SU-DHL-6 (cell line): ENCODE data around the gene PCDH11Y.
"Not testable (repeated sequence)": the region's sequence is repeated elsewhere in the genome, so short reads cannot be mapped to it uniquely, and the experiment has no call there.

Experiments
- H2AFZ ChIP-seq: fragments of 200-600 bp; sonication (generic); 2 replicates; pipeline ENCODE4 v1.6.1; 2014; ENCODE audit warnings: low read depth, mild to moderate bottlenecking, moderate library complexity, mixed read lengths, antibody characterized with exemption, low read length; ENCODE audit not compliant: severe bottlenecking
- H3F3A ChIP-seq: fragments of 200-600 bp; shearing (Covaris generic); 2 replicates; pipeline ENCODE4 v1.6.0; 2016; ENCODE audit warnings: antibody characterized with exemption, mild to moderate bottlenecking; ENCODE audit not compliant: insufficient read depth
- H3K27ac ChIP-seq: fragments of 200-600 bp; sonication (generic); 2 replicates; pipeline ENCODE4 v1.5.1; 2016; ENCODE audit warnings: low read depth, mild to moderate bottlenecking, low read length, moderate library complexity, mixed read lengths
- H3K27me3 ChIP-seq: fragments of 200-600 bp; sonication (generic), shearing (Covaris generic); 2 replicates; pipeline ENCODE4 v1.6.0; 2014; ENCODE audit warnings: mild to moderate bottlenecking, low read length
- H3K36me3 ChIP-seq: fragments of 200-600 bp; sonication (generic); 2 replicates; pipeline ENCODE4 v1.6.1; 2014; ENCODE audit warnings: mild to moderate bottlenecking, low read length, mixed read lengths
- H3K4me2 ChIP-seq: fragments of 300-600, 200-600 bp; shearing (Covaris generic), sonication (generic); 2 replicates; pipeline ENCODE4 v1.6.0; 2014; ENCODE audit warnings: low read length, low read depth, mild to moderate bottlenecking; ENCODE audit not compliant: poor library complexity, severe bottlenecking
- H3K4me3 ChIP-seq: fragments of 200-600 bp; sonication (generic); 2 replicates; pipeline ENCODE4 v1.5.1; 2014; ENCODE audit warnings: antibody characterized with exemption, low read length, mild to moderate bottlenecking, mixed read lengths; ENCODE audit not compliant: insufficient read depth, poor library complexity, severe bottlenecking
- H3K79me2 ChIP-seq: fragments of 200-600 bp; sonication (generic); 2 replicates; pipeline ENCODE4 v1.6.1; 2014; ENCODE audit warnings: mild to moderate bottlenecking, low read length, moderate library complexity; ENCODE audit not compliant: insufficient read depth
- H3K9ac ChIP-seq: fragments of 200-600 bp; sonication (generic); 2 replicates; pipeline ENCODE4 v1.7.0; 2014; ENCODE audit warnings: mild to moderate bottlenecking, low read length
- H3K9me2 ChIP-seq: fragments of 200-600 bp; sonication (generic); replicated peaks from 2 replicates; pipeline ENCODE4 v1.6.1; 2014; ENCODE audit warnings: low read length; ENCODE audit not compliant: insufficient read depth
- H3K9me3 ChIP-seq: fragments of 200-600 bp; sonication (generic); 2 replicates; pipeline ENCODE4 v1.6.1; 2014; ENCODE audit warnings: low read length, mixed read lengths; ENCODE audit not compliant: insufficient read depth
- H4K20me1 ChIP-seq: fragments of 200-600 bp; sonication (generic); 2 replicates; pipeline ENCODE4 v1.6.1; 2014; ENCODE audit warnings: low read depth, mild to moderate bottlenecking, antibody characterized with exemption, low read length, moderate library complexity, mixed read lengths

The PCDH11Y gene

GRCh38 chrY:5000057-5000456 lies at the start of gene PCDH11Y:
PCDH11Y (plus strand) TSS chrY:5000296; CDS start chrY:5057100, 56,804 bp downstream.
- not testable (repeated sequence) for H3F3A ChIP-seq, H3K4me3 ChIP-seq, H3K9ac ChIP-seq, H3K79me2 ChIP-seq, H3K9me3 ChIP-seq, H4K20me1 ChIP-seq, H3K27me3 ChIP-seq, H3K4me2 ChIP-seq, H3K36me3 ChIP-seq, H2AFZ ChIP-seq, H3K27ac ChIP-seq, H3K9me2 ChIP-seq

- not testable (repeated sequence) for H3K9me2 ChIP-seq, H3K79me2 ChIP-seq, H3K27me3 ChIP-seq, H3K36me3 ChIP-seq, H4K20me1 ChIP-seq, H3F3A ChIP-seq, H3K9ac ChIP-seq, H3K4me2 ChIP-seq, H2AFZ ChIP-seq, H3K9me3 ChIP-seq, H3K4me3 ChIP-seq, H3K27ac ChIP-seq
Observed at GRCh38 chrY:4967894-4968293, 32.2 kb upstream of the PCDH11Y start.

GRCh38 chrY:4991743-4992400 lies 8.2 kb upstream of the PCDH11Y start:
- not testable (repeated sequence) for H3K4me3 ChIP-seq, H3K9me2 ChIP-seq, H3K9ac ChIP-seq, H3K27me3 ChIP-seq, H3K4me2 ChIP-seq, H3K9me3 ChIP-seq, H3K27ac ChIP-seq, H3K36me3 ChIP-seq, H3K79me2 ChIP-seq, H4K20me1 ChIP-seq, H2AFZ ChIP-seq, H3F3A ChIP-seq

GRCh38 chrY:4994892-4995291 lies 5.2 kb upstream of the PCDH11Y start:
- H3K27ac ChIP-seq, H3K9me3 ChIP-seq, H3K4me3 ChIP-seq: not testable (repeated sequence)

GRCh38 chrY:5002476-5003184 lies 2.5 kb downstream of the PCDH11Y start:
- H3K27me3 ChIP-seq, H2AFZ ChIP-seq, H3K4me3 ChIP-seq, H3K9me2 ChIP-seq, H4K20me1 ChIP-seq, H3K27ac ChIP-seq, H3K9me3 ChIP-seq, H3K79me2 ChIP-seq, H3K9ac ChIP-seq, H3K36me3 ChIP-seq, H3F3A ChIP-seq, H3K4me2 ChIP-seq: not testable (repeated sequence)

More at GRCh38 chrY:4994892-4995291, 5.2 kb upstream of the PCDH11Y start:
- not testable (repeated sequence) for H3K79me2 ChIP-seq, H3F3A ChIP-seq, H3K4me2 ChIP-seq, H3K9ac ChIP-seq, H4K20me1 ChIP-seq, H3K27me3 ChIP-seq, H3K36me3 ChIP-seq, H2AFZ ChIP-seq, H3K9me2 ChIP-seq

- H3K9me3 ChIP-seq, H3K9ac ChIP-seq, H3K4me2 ChIP-seq, H3F3A ChIP-seq, H3K27me3 ChIP-seq, H3K36me3 ChIP-seq, H3K79me2 ChIP-seq, H3K27ac ChIP-seq, H3K4me3 ChIP-seq, H2AFZ ChIP-seq, H3K9me2 ChIP-seq, H4K20me1 ChIP-seq: not testable (repeated sequence)
Observed at GRCh38 chrY:5038972-5039523, 39.0 kb downstream of the PCDH11Y start.

GRCh38 chrY:5083017-5083416 lies 82.9 kb downstream of the PCDH11Y start:
- H3K79me2 ChIP-seq, H3K4me3 ChIP-seq, H3K27ac ChIP-seq, H3K4me2 ChIP-seq, H3K27me3 ChIP-seq, H3K36me3 ChIP-seq, H3K9me2 ChIP-seq, H3K9me3 ChIP-seq, H3F3A ChIP-seq, H3K9ac ChIP-seq, H2AFZ ChIP-seq, H4K20me1 ChIP-seq: not testable (repeated sequence)

- H3K4me3 ChIP-seq, H3F3A ChIP-seq, H4K20me1 ChIP-seq, H3K27ac ChIP-seq, H3K4me2 ChIP-seq, H3K9me3 ChIP-seq, H3K79me2 ChIP-seq, H3K9ac ChIP-seq, H3K27me3 ChIP-seq, H3K9me2 ChIP-seq, H2AFZ ChIP-seq, H3K36me3 ChIP-seq: not testable (repeated sequence)
Observed at GRCh38 chrY:5182998-5183397, 182.9 kb downstream of the PCDH11Y start.
